H9 (cell line): ENCODE results near the gene CAMTA1. TPM values are rescaled to one million over a fixed set of nuclear protein-coding genes. Genes with fewer than 3 reads are reported as not detected.

Experiments
- DNase-seq: peaks from one replicate; pipeline ENCODE4 v3.0.0-alpha.2; 2017
- H2AFZ ChIP-seq: one replicate; pipeline ENCODE4 v1.6.1; 2013; ENCODE audit warnings: mild to moderate bottlenecking, low read length, control low read depth, moderate library complexity
- H2AK5ac ChIP-seq: 2 replicates; pipeline ENCODE4 v1.6.1; 2013; ENCODE audit warnings: low read length, control low read depth, mixed read lengths; ENCODE audit not compliant: insufficient read length
- H2BK120ac ChIP-seq: one replicate; pipeline ENCODE4 v1.6.1; 2013; ENCODE audit warnings: low read depth, mild to moderate bottlenecking, low read length, control low read depth, inconsistent platforms; ENCODE audit not compliant: poor library complexity, severe bottlenecking
- H2BK12ac ChIP-seq: 2 replicates; pipeline ENCODE4 v1.6.1; 2013; ENCODE audit warnings: low read length, control low read depth, mixed read lengths, low read depth; ENCODE audit not compliant: insufficient read length
- H2BK15ac ChIP-seq: 2 replicates; pipeline ENCODE4 v1.6.1; 2013; ENCODE audit warnings: low read depth, low read length, control low read depth
- H2BK20ac ChIP-seq: one replicate; pipeline ENCODE4 v1.6.1; 2013; ENCODE audit warnings: low read depth, mild to moderate bottlenecking, low read length, control low read depth, inconsistent platforms; ENCODE audit not compliant: poor library complexity, severe bottlenecking
- H2BK5ac ChIP-seq: 2 replicates; pipeline ENCODE4 v1.6.1; 2013; ENCODE audit warnings: low read length, control low read depth, mixed read lengths; ENCODE audit not compliant: insufficient read length
- H3K14ac ChIP-seq: 2 replicates; pipeline ENCODE4 v1.6.1; 2013; ENCODE audit warnings: low read length, control low read depth; ENCODE audit not compliant: insufficient read depth
- H3K18ac ChIP-seq: 2 replicates; pipeline ENCODE4 v1.6.1; 2013; ENCODE audit warnings: low read depth, mild to moderate bottlenecking, mixed read lengths, low read length, control low read depth; ENCODE audit not compliant: insufficient read length
- H3K23ac ChIP-seq: 2 replicates; pipeline ENCODE4 v1.6.1; 2013; ENCODE audit warnings: low read length, control low read depth, mixed read lengths, low read depth; ENCODE audit not compliant: insufficient read length
- H3K23me2 ChIP-seq: 2 replicates; pipeline ENCODE4 v1.6.1; 2013; ENCODE audit warnings: low read depth, mild to moderate bottlenecking, mixed read lengths, low read length, control low read depth; ENCODE audit not compliant: insufficient read length, poor library complexity, severe bottlenecking
- H3K27ac ChIP-seq: 2 replicates; pipeline ENCODE4 v1.5.1; 2013; ENCODE audit warnings: low read length, control low read depth, mixed read lengths, low read depth; ENCODE audit not compliant: insufficient read length
- H3K27me3 ChIP-seq: 2 replicates; pipeline ENCODE4 v1.6.1; 2013; ENCODE audit warnings: low read length, control low read depth, inconsistent platforms; ENCODE audit not compliant: insufficient read depth
- H3K4ac ChIP-seq: 2 replicates; pipeline ENCODE4 v1.6.1; 2013; ENCODE audit warnings: low read depth, mild to moderate bottlenecking, control low read depth, inconsistent platforms, low read length, moderate library complexity
- H3K4me1 ChIP-seq: 2 replicates; pipeline ENCODE4 v1.6.1; 2013; ENCODE audit warnings: low read length, control low read depth, inconsistent platforms; ENCODE audit not compliant: insufficient read depth
- H3K4me2 ChIP-seq: 2 replicates; pipeline ENCODE4 v1.6.1; 2013; ENCODE audit warnings: low read length, control low read depth, mixed read lengths; ENCODE audit not compliant: insufficient read length, insufficient read depth
- H3K56ac ChIP-seq: 2 replicates; pipeline ENCODE4 v1.6.1; 2013; ENCODE audit warnings: low read depth, mild to moderate bottlenecking, mixed read lengths, low read length, control low read depth; ENCODE audit not compliant: insufficient read length
- H3K79me1 ChIP-seq: 2 replicates; pipeline ENCODE4 v1.6.1; 2013; ENCODE audit warnings: low read depth, mild to moderate bottlenecking, moderate library complexity, low read length, control low read depth, inconsistent platforms; ENCODE audit not compliant: insufficient read depth, poor library complexity, severe bottlenecking
- H3K79me2 ChIP-seq: 2 replicates; pipeline ENCODE4 v1.6.1; 2013; ENCODE audit warnings: low read length, control low read depth, inconsistent platforms; ENCODE audit not compliant: insufficient read depth
- H3K9ac ChIP-seq: 2 replicates; pipeline ENCODE4 v1.6.1; 2013; ENCODE audit warnings: low read length, control low read depth, mixed read lengths; ENCODE audit not compliant: insufficient read length; ENCODE audit errors: extremely low read depth
- H3K9me3 ChIP-seq: one replicate; pipeline ENCODE4 v1.6.1; 2013; ENCODE audit warnings: low read depth, low read length, inconsistent platforms; ENCODE audit not compliant: control insufficient read depth
- H3T11ph ChIP-seq: one replicate; pipeline ENCODE4 v1.6.1; 2013; ENCODE audit warnings: mild to moderate bottlenecking, low read length, control low read depth, inconsistent platforms
- H4K20me1 ChIP-seq: one replicate; pipeline ENCODE4 v1.6.1; 2013; ENCODE audit not compliant: control insufficient read depth, insufficient read length, insufficient read depth
- H4K5ac ChIP-seq: 2 replicates; pipeline ENCODE4 v1.6.1; 2013; ENCODE audit warnings: low read depth, mild to moderate bottlenecking, mixed read lengths, low read length, control low read depth; ENCODE audit not compliant: insufficient read length
- H4K8ac ChIP-seq: replicated peaks from 2 replicates; pipeline ENCODE4 v1.6.1; 2013; ENCODE audit warnings: low read length, control low read depth, mixed read lengths, low read depth; ENCODE audit not compliant: insufficient read length
- H4K91ac ChIP-seq: 2 replicates; pipeline ENCODE4 v1.6.1; 2013; ENCODE audit warnings: low read depth, mild to moderate bottlenecking, moderate library complexity, mixed read lengths, low read length, control low read depth; ENCODE audit not compliant: insufficient read length
- H3K27ac Mint-ChIP-seq, 3 experiments: 2 replicates in 2 of 3; 3 replicates in 1 of 3; pipeline ENCODE4 v1.8.0; 2020 to 2021; ENCODE audit warnings: mixed read lengths in 3 of 3, mild to moderate bottlenecking in 1 of 3, moderate library complexity in 1 of 3
- H3K27me3 Mint-ChIP-seq: 2 replicates; pipeline ENCODE4 v1.8.0; 2021; ENCODE audit warnings: low read depth, mild to moderate bottlenecking, moderate library complexity, mixed read lengths
- H3K36me3 Mint-ChIP-seq, 3 experiments: 2 replicates in 2 of 3; 3 replicates in 1 of 3; pipeline ENCODE4 v1.8.0; 2020 to 2021; ENCODE audit warnings: low read depth in 3 of 3, mixed read lengths in 3 of 3; ENCODE audit not compliant: insufficient read depth in 1 of 3
- H3K4me1 Mint-ChIP-seq, 2 experiments: 2 replicates each; pipeline ENCODE4 v1.8.0; 2020; ENCODE audit warnings: mixed read lengths in 2 of 2
- H3K4me3 Mint-ChIP-seq, 2 experiments: 2 replicates in 1 of 2; 3 replicates in 1 of 2; pipeline ENCODE4 v1.8.0; 2020 to 2021; ENCODE audit warnings: mild to moderate bottlenecking in 2 of 2, mixed read lengths in 2 of 2, moderate library complexity in 1 of 2
- H3K9me3 Mint-ChIP-seq, 2 experiments: 2 replicates in 1 of 2; 3 replicates in 1 of 2; pipeline ENCODE4 v1.8.0; 2020; ENCODE audit warnings: mild to moderate bottlenecking in 2 of 2, mixed read lengths in 2 of 2, moderate library complexity in 1 of 2
- CTCF ChIP-seq: fragments of 200-600 bp; sonication (generic); conservative IDR thresholded peaks from 3 replicates; pipeline ENCODE4 v1.8.0; 2021; ENCODE audit warnings: antibody characterized with exemption, mild to moderate bottlenecking
- WGBS: extraction: QIAGEN DNeasy Blood & Tissue Kit; methylation state at CpG from one replicate; pipeline ENCODE4 v1.1.7; 2013; ENCODE audit warnings: missing lambda C conversion rate, low lambda C conversion rate, mixed read lengths; ENCODE audit not compliant: insufficient read length; ENCODE audit errors: extremely low coverage; 5-methylcytosine and 5-hydroxymethylcytosine counted together
- total RNA-seq: library from RNA; stranded (reverse); gene quantifications from 2 replicates; pipeline ENCODE4 v1.2.1, GENCODE V29; 2021

The CAMTA1 gene
- total RNA-seq, 1 experiment from 2014 or later: 115 TPM

- no peak overlapping the region for H2AK5ac ChIP-seq
- H3T11ph ChIP-seq: no peak overlapping the region
- no peak overlapping the region for H3K27ac ChIP-seq
- H3K9me3 Mint-ChIP-seq: no peaks in the 10 kb centered on the region
- no peaks in the 10 kb centered on the region for H3K9me3 ChIP-seq
- H3K27ac Mint-ChIP-seq: peak overlapping the region in 2 of 3 experiments; percentile 2 to 5; a peak in 2 of 7 replicates
- no peak overlapping the region for H4K5ac ChIP-seq
- H2BK12ac ChIP-seq: no peak overlapping the region
- H3K14ac ChIP-seq: no peak overlapping the region
- no peak overlapping the region for H3K9ac ChIP-seq
- H3K36me3 Mint-ChIP-seq: no peaks in the 10 kb centered on the region
- H2AFZ ChIP-seq: no peak overlapping the region
- H3K4me1 Mint-ChIP-seq: 0 out of 4 replicates have a peak, but pooled peaks cover 2 to 5% of the 10 kb centered on the region in 2 experiments
- no peak overlapping the region for H2BK20ac ChIP-seq
- H3K23ac ChIP-seq: no peak overlapping the region
- no CpG with 5 or more reads among the region's 7 CpGs for WGBS
- no peak overlapping the region for H3K4ac ChIP-seq
- no peaks in the 10 kb centered on the region for H3K79me2 ChIP-seq
- no peaks in the 10 kb centered on the region for H3K23me2 ChIP-seq
- TF ChIP-seq CTCF: no peak
- H3K79me1 ChIP-seq: no peaks in the 10 kb centered on the region
- no peak overlapping the region for H4K8ac ChIP-seq
- DNase-seq: no peak
- H3K27me3 ChIP-seq: no peaks in the 10 kb centered on the region
- no peaks in the 10 kb centered on the region for H4K20me1 ChIP-seq
- no peak overlapping the region for H2BK120ac ChIP-seq
- no peak overlapping the region for H3K4me2 ChIP-seq
- H3K18ac ChIP-seq: no peak overlapping the region
- no peak overlapping the region for H2BK5ac ChIP-seq
- no peak overlapping the region for H3K4me3 Mint-ChIP-seq
- H4K91ac ChIP-seq: no peak overlapping the region
- H3K27me3 Mint-ChIP-seq: no peaks in the 10 kb centered on the region
- no peaks in the 10 kb centered on the region for H3K4me1 ChIP-seq
- H3K56ac ChIP-seq: no peak overlapping the region
- H2BK15ac ChIP-seq: no peak overlapping the region
Observed at GRCh38 chr1:6893388-6893787, 108.1 kb downstream of the CAMTA1 start.
